Neural progenitor cell (in vitro differentiated cells): Measurements from ENCODE around the gene C5orf34. TPM values are rescaled to one million over a fixed set of nuclear protein-coding genes. Genes with fewer than 3 reads are reported as not detected.
"Not testable (repeated sequence)": the region's sequence is repeated elsewhere in the genome, so short reads cannot be mapped to it uniquely, and the experiment has no call there.

Experiments used
- DNase-seq: peaks from one replicate; pipeline ENCODE4 v3.0.0-alpha.2; 2016; ENCODE audit warnings: low spot score
- H2AFZ ChIP-seq: fragments of 200-600 bp; sonication (generic); replicated peaks from 2 replicates; pipeline ENCODE4 v1.6.1; 2016; ENCODE audit warnings: antibody characterized with exemption
- H3F3A ChIP-seq: fragments of 200-600 bp; sonication (generic); 2 replicates; pipeline ENCODE4 v1.6.1; 2016; ENCODE audit warnings: antibody characterized with exemption, low read depth
- H3K27ac ChIP-seq: fragments of 200-600 bp; sonication (generic); 2 replicates; pipeline ENCODE4 v1.5.1; 2016; ENCODE audit warnings: mild to moderate bottlenecking
- H3K27me3 ChIP-seq: fragments of 200-600 bp; sonication (generic); 2 replicates; pipeline ENCODE4 v1.6.1; 2016; ENCODE audit warnings: mild to moderate bottlenecking, moderate library complexity
- H3K36me3 ChIP-seq: fragments of 200-600 bp; sonication (generic); 2 replicates; pipeline ENCODE4 v1.5.1; 2016
- H3K4me1 ChIP-seq: fragments of 200-600 bp; sonication (generic); 2 replicates; pipeline ENCODE4 v1.6.1; 2016; ENCODE audit warnings: mixed run types
- H3K4me2 ChIP-seq: fragments of 200-600 bp; sonication (generic); 2 replicates; pipeline ENCODE4 v1.6.1; 2016
- H3K4me3 ChIP-seq: fragments of 200-600 bp; sonication (generic); 2 replicates; pipeline ENCODE4 v1.5.1; 2016
- H3K79me2 ChIP-seq: fragments of 200-600 bp; sonication (generic); 2 replicates; pipeline ENCODE4 v1.6.1; 2016; ENCODE audit warnings: low read depth
- H3K9ac ChIP-seq: fragments of 200-600 bp; sonication (generic); 2 replicates; pipeline ENCODE4 v1.6.1; 2016
- H3K9me3 ChIP-seq: fragments of 200-600 bp; sonication (generic); 2 replicates; pipeline ENCODE4 v1.5.1; 2016; ENCODE audit warnings: low read depth
- H4K20me1 ChIP-seq: fragments of 200-600 bp; sonication (generic); 2 replicates; pipeline ENCODE4 v1.6.1; 2016; ENCODE audit warnings: low read depth
- H3K27ac Mint-ChIP-seq: 3 replicates; pipeline ENCODE4 v1.8.0; 2021; ENCODE audit warnings: mixed read lengths
- H3K27me3 Mint-ChIP-seq: 2 replicates; pipeline ENCODE4 v1.8.0; 2022; ENCODE audit warnings: low read depth, mild to moderate bottlenecking, inconsistent platforms, moderate library complexity, mixed read lengths; ENCODE audit not compliant: insufficient read depth
- H3K36me3 Mint-ChIP-seq: 3 replicates; pipeline ENCODE4 v1.8.0; 2021; ENCODE audit warnings: mixed read lengths
- H3K4me1 Mint-ChIP-seq: 3 replicates; pipeline ENCODE4 v1.8.0; 2021; ENCODE audit warnings: mixed read lengths
- H3K4me3 Mint-ChIP-seq: 3 replicates; pipeline ENCODE4 v1.8.0; 2021; ENCODE audit warnings: mild to moderate bottlenecking, moderate library complexity, mixed read lengths
- H3K9me3 Mint-ChIP-seq: 3 replicates; pipeline ENCODE4 v1.8.0; 2020; ENCODE audit warnings: mixed read lengths
- EZH2 ChIP-seq: fragments of 200-600 bp; sonication (generic); IDR thresholded peaks from 2 replicates; pipeline ENCODE4 v1.6.1; 2017; ENCODE audit warnings: antibody characterized with exemption, mild to moderate bottlenecking, moderate library complexity
- EZH2phosphoT487 ChIP-seq: fragments of 200-600 bp; sonication (generic); IDR thresholded peaks from 2 replicates; pipeline ENCODE4 v1.6.1; 2017; ENCODE audit warnings: antibody characterized with exemption
- total RNA-seq: library from RNA; depleted of rRNA; stranded (reverse); fragments of >200 nt; gene quantifications from 2 replicates; pipeline ENCODE4 v1.2.3, GENCODE V29; 2015; ENCODE audit warnings: low replicate concordance
- TF ChIP-seq, protein P1 (sequence below): fragments of 200-600 bp; sonication (generic); IDR thresholded peaks from 2 replicates; pipeline ENCODE4 v1.5.1; 2017; ENCODE audit warnings: antibody characterized with exemption, mild to moderate bottlenecking

Gene C5orf34
- total RNA-seq, 1 donor from 2014 or later = 17.2 TPM

GRCh38 chr5:43467100-43467499 is 47.8 kb downstream of the C5orf34 start:
- DNase-seq = no peak
- H3K27ac Mint-ChIP-seq = no peak overlapping the region
- Histone ChIP-seq H3K4me2 (no peak overlapping the region), H3K9ac (no peak overlapping the region), H3K4me1 (no peaks in the 10 kb centered on the region), H3K9me3 (peaks cover 9% of the 10 kb centered on the region), H2AFZ (no peak overlapping the region), H3K27me3 (no peaks in the 10 kb centered on the region), H3K79me2 (peaks cover 6% of the 10 kb centered on the region), H3K4me3 (no peak overlapping the region), H3F3A (no peaks in the 10 kb centered on the region), H3K36me3 (peaks cover 5% of the 10 kb centered on the region), H3K27ac (no peak overlapping the region), H4K20me1 (no peaks in the 10 kb centered on the region)
- TF ChIP-seq EZH2 (no peak), EZH2phosphoT487 (no peak)
- TF ChIP-seq, protein P1, sequence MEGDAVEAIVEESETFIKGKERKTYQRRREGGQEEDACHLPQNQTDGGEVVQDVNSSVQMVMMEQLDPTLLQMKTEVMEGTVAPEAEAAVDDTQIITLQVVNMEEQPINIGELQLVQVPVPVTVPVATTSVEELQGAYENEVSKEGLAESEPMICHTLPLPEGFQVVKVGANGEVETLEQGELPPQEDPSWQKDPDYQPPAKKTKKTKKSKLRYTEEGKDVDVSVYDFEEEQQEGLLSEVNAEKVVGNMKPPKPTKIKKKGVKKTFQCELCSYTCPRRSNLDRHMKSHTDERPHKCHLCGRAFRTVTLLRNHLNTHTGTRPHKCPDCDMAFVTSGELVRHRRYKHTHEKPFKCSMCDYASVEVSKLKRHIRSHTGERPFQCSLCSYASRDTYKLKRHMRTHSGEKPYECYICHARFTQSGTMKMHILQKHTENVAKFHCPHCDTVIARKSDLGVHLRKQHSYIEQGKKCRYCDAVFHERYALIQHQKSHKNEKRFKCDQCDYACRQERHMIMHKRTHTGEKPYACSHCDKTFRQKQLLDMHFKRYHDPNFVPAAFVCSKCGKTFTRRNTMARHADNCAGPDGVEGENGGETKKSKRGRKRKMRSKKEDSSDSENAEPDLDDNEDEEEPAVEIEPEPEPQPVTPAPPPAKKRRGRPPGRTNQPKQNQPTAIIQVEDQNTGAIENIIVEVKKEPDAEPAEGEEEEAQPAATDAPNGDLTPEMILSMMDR = no peak
- H3K27me3 Mint-ChIP-seq = peaks cover 3% of the 10 kb centered on the region
- H3K4me3 Mint-ChIP-seq = no peak overlapping the region
- no peaks in the 10 kb centered on the region for H3K4me1 Mint-ChIP-seq
- peaks cover 37% of the 10 kb centered on the region for H3K9me3 Mint-ChIP-seq
- peaks cover 39% of the 10 kb centered on the region for H3K36me3 Mint-ChIP-seq

DNA sequence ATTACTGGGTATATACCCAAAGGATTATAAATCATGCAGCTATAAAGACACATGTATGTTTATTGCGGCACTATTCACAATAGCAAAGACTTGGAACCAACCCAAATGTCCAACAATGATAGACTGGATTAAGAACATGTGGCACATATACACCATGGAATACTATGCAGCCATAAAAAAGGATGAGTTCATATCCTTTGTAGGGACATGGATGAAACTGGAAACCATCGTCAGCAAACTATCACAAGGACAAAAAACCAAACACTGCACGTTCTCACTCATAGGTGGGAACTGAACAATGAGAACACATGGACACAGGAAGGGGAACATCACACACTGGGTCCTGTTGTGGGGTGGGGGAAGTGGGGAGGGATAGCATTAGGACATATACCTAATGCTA is 49.5 kb downstream of the C5orf34 start:
- H3K27ac ChIP-seq, DNase-seq, H3K9me3 ChIP-seq, H3K4me3 Mint-ChIP-seq, H3K4me2 ChIP-seq, H3K36me3 ChIP-seq, H3K27me3 Mint-ChIP-seq, H3K27me3 ChIP-seq, H3K4me3 ChIP-seq, H2AFZ ChIP-seq, H3K79me2 ChIP-seq, H3K9ac ChIP-seq, H3K27ac Mint-ChIP-seq, H3K4me1 ChIP-seq, H3F3A ChIP-seq, H3K4me1 Mint-ChIP-seq, H4K20me1 ChIP-seq: not testable (repeated sequence)
- Mint-ChIP-seq H3K9me3 (peaks cover 25% of the 10 kb centered on the region), H3K36me3 (peaks cover 34% of the 10 kb centered on the region)

GRCh38 chr5:43461066-43461465 is 53.9 kb downstream of the C5orf34 start:
- Histone ChIP-seq H3K27ac (no peak overlapping the region), H3K27me3 (no peaks in the 10 kb centered on the region), H3K9ac (no peak overlapping the region), H3F3A (no peaks in the 10 kb centered on the region), H3K9me3 (no peaks in the 10 kb centered on the region), H3K79me2 (no peaks in the 10 kb centered on the region), H3K4me1 (no peaks in the 10 kb centered on the region), H3K4me2 (no peak overlapping the region), H3K36me3 (peaks cover 1% of the 10 kb centered on the region), H3K4me3 (no peak overlapping the region), H4K20me1 (no peaks in the 10 kb centered on the region), H2AFZ (no peak overlapping the region)
- Mint-ChIP-seq H3K27me3 (no peaks in the 10 kb centered on the region), H3K4me1 (no peaks in the 10 kb centered on the region), H3K27ac (no peak overlapping the region), H3K4me3 (no peak overlapping the region), H3K36me3 (peaks cover 24% of the 10 kb centered on the region), H3K9me3 (peaks cover 26% of the 10 kb centered on the region)
- TF ChIP-seq, protein P1 = no peak
- TF ChIP-seq EZH2 (no peak), EZH2phosphoT487 (no peak)
- DNase-seq = no peak

- Mint-ChIP-seq H3K27me3 (no peaks in the 10 kb centered on the region), H3K4me1 (no peaks in the 10 kb centered on the region), H3K27ac (no peak overlapping the region), H3K36me3 (peaks cover 14% of the 10 kb centered on the region), H3K4me3 (no peak overlapping the region), H3K9me3 (peaks cover 21% of the 10 kb centered on the region)
- no peaks in the 10 kb centered on the region for H3K27me3 ChIP-seq
- H3K4me2 ChIP-seq = no peak overlapping the region
- no peaks in the 10 kb centered on the region for H3K79me2 ChIP-seq
- H4K20me1 ChIP-seq = no peaks in the 10 kb centered on the region
- no peak overlapping the region for H3K9ac ChIP-seq
- no peak overlapping the region for H3K4me3 ChIP-seq
- no peak overlapping the region for H2AFZ ChIP-seq
- no peaks in the 10 kb centered on the region for H3K4me1 ChIP-seq
- H3F3A ChIP-seq = no peaks in the 10 kb centered on the region
- no peak for DNase-seq
- H3K36me3 ChIP-seq = no peaks in the 10 kb centered on the region
- H3K9me3 ChIP-seq = no peaks in the 10 kb centered on the region
- TF ChIP-seq EZH2 = no peak
- TF ChIP-seq, protein P1 = no peak
- TF ChIP-seq EZH2phosphoT487 = no peak
- H3K27ac ChIP-seq = no peak overlapping the region
Observed at GRCh38 chr5:43456556-43456955, 58.4 kb downstream of the C5orf34 start.

GRCh38 chr5:43441575-43441974 is 73.4 kb downstream of the C5orf34 start:
- not testable (repeated sequence) for H3K4me3 ChIP-seq, H3K4me3 Mint-ChIP-seq, DNase-seq, H3K27me3 ChIP-seq, H3K4me2 ChIP-seq, H2AFZ ChIP-seq, H3K9ac ChIP-seq, H3K36me3 Mint-ChIP-seq, H3K4me1 Mint-ChIP-seq, H3K9me3 ChIP-seq, H3K79me2 ChIP-seq, H3K27me3 Mint-ChIP-seq, H3K27ac Mint-ChIP-seq, H3K27ac ChIP-seq, H4K20me1 ChIP-seq, H3K4me1 ChIP-seq, H3F3A ChIP-seq
- peaks cover 35% of the 10 kb centered on the region for H3K9me3 Mint-ChIP-seq
- peaks cover 13% of the 10 kb centered on the region for H3K36me3 ChIP-seq
